SKM-1 treated with dmso at 0.1 percent for 144 hours (cell line): ENCODE measurements around the gene ARHGAP45.
A peak's percentile ranks its signal among the peaks of the same experiment; 100 is the strongest.

Source experiments
- DNase-seq: peaks from one replicate; lab custom pipeline; 2025; ENCODE audit not compliant: unreplicated experiment; lab: John Stamatoyannopoulos, UW

ARHGAP45 gene

GRCh38 chr19:1069009-1069779 is 2.2 kb downstream of the ARHGAP45 start:
- peak; percentile 93 for DNase-seq

- no peak for DNase-seq
These were observed 3.6 kb downstream of the ARHGAP45 start for GRCh38 chr19:1070576-1070930.

DNA sequence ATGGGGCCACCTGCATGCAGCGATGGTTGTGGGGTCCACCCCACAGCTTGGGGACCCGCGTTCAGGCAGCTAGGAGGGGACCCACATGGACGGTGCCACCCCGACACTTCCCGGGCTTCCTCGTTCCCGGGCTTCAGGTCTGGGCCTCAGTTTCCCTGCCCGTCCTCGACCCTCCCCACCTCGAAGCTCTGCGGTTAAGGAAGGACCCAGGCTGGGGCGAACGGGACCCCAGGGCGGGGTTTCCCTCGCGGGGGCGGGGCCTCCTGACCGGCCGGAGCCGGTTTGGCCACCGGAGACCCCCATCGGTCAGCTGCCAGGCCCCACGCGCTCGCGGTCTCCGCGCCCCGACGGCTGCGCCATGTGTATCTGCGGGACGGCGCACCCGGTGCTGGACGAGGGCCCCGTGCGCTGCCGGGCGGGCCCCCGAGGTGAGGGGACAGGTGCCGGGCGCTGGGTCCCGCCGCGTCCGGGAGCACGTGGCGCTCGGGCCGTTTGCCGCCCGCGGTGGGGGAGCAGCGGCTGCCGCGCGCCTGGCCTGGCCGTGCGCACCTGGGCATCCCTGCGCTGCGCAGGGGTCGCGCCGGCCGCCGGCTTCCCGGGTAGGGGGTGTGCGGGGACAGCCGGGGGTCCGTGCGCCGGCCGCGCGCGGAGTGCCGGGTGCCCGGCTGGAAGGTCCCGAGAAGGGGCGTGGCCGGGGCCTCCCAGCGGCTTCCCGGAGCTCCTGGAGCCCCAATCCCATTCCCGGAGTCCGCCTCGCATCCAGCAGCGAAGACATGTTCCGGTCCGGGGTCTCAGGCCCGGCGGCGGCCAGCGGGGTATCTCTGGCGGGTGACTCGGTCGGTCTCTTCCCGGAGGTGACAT is 4.2 kb downstream of the ARHGAP45 start:
- no peak for DNase-seq

GRCh38 chr19:1072371-1073015 is 5.5 kb downstream of the ARHGAP45 start:
- DNase-seq, result no peak

GRCh38 chr19:1073063-1073955 is 6.3 kb downstream of the ARHGAP45 start:
- no peak for DNase-seq

- no peak for DNase-seq
These were observed 7.1 kb downstream of the ARHGAP45 start for GRCh38 chr19:1073956-1074517.

DNA sequence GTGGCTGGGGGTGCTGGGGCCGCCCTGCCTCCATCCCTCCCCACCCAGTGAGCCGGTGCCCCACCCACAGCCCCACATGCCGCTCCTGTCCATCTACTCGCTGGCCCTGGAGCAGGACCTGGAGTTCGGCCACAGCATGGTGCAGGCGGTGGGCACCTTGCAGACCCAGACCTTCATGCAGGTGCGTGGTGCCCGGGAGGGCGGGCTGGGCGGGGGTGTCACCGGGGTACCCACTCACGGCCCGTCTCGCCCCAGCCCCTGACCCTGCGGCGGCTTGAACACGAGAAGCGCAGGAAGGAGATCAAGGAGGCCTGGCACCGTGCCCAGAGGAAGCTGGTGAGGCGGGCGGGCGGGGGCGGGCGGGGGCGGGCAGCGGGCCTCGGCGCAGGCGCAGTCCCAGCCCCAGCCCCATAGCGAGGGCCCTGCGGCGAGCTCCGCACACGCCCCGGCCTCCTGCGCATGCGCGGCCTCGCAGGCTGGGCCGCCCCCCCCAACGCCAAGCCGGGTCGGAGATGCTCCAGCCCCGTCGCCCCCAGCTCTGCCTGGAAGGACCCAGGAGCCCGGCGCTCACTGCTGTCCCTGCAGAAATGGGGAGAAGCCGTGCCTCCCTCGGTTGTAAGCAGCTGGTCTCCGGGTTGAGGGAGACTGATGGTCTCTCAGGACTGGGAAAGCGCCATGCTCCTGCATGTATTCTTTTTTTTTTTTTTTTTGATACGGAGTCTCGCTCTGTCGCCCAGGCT is 7.7 kb downstream of the ARHGAP45 start:
- no peak for DNase-seq

DNA sequence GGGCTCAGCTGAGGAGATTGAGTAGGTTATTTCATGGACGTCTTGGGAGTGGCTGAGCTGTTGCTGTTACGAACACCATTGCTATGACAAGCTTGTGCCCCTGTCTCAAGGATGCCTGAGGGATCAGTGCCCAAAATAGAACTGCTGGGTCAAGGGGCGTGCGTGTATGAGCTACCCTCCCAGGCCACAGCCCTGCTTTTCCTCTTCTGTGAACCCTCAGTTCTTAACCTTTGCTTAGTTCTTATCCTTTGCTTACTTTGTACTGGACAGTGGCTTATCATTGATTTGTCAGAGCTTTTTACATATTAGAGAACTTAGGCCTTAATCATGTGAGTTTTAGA is 9.0 kb downstream of the ARHGAP45 start:
- no peak for DNase-seq

- peak; percentile 62 for DNase-seq
These were observed 10.0 kb downstream of the ARHGAP45 start for GRCh38 chr19:1076951-1077350.

DNA sequence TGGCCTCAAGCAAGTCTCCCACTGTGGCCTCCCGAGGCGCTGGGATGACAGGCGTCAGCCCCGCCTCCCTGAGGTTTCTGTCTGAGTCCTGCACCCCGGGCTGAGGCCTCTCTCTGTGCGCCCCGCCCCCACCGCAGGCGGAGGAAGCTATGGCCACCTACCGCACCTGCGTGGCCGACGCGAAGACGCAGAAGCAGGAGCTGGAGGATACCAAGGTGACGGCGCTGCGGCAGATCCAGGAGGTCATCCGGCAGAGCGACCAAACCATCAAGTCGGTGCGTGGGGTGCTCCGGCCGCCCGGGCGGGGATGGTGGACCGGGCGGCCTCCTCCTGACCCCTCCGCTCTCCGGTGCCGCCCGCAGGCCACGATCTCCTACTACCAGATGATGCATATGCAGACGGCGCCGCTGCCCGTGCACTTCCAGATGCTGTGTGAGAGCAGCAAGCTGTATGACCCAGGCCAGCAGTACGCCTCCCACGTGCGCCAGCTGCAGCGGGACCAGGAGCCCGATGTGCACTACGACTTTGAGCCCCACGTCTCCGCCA is 12.7 kb downstream of the ARHGAP45 start:
- DNase-seq, result no peak

- DNase-seq, result no peak
These were observed 13.6 kb downstream of the ARHGAP45 start for GRCh38 chr19:1080360-1081161.

DNA sequence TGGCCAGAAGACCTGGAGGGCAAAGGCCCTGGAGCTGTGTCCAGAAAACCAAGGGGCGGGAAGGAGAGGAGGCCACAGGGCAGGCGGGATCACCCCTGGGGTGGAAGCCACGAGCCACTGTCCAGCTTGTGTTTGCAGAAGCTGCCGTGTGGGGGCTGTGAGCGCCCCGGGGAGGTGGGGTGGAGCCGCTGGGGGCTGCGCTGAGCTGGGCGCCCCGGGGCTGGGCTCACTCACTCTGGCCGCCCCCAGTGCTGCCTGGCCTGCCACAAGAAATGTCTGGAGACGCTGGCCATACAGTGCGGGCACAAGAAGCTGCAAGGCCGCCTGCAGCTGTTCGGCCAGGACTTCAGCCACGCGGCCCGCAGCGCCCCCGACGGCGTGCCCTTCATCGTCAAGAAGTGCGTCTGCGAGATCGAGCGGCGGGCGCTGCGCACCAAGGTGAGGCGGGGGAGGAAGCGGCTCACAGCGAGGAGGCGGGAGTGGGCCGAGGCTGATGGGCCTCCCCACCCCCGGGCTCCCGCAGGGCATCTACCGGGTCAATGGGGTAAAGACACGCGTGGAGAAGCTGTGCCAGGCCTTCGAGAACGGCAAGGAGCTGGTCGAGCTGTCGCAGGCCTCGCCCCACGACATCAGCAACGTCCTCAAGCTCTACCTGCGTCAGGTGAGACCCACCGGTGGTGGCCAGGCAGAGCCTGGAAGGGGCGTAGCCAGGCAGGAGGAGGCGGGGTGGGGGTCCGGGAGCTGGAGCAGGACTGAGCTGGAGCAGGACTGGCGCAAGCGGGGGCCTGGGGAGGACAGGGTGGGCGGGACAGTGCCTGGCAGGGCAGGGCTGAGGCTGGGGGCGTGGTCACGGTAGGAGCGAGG is 14.6 kb downstream of the ARHGAP45 start:
- no peak for DNase-seq

GRCh38 chr19:1082165-1082927 is 15.4 kb downstream of the ARHGAP45 start:
- no peak for DNase-seq

GRCh38 chr19:1082928-1083816 is 16.2 kb downstream of the ARHGAP45 start:
- no peak for DNase-seq

- DNase-seq, result no peak
These were observed 17.3 kb downstream of the ARHGAP45 start for GRCh38 chr19:1084024-1084868.
